ENCODE results near the gene ZDHHC22. TPM values are rescaled to one million over a fixed set of nuclear protein-coding genes. Genes with fewer than 3 reads are reported as not detected.

ZDHHC22 gene
- total RNA-seq, 1 donor, result not detected

DNA sequence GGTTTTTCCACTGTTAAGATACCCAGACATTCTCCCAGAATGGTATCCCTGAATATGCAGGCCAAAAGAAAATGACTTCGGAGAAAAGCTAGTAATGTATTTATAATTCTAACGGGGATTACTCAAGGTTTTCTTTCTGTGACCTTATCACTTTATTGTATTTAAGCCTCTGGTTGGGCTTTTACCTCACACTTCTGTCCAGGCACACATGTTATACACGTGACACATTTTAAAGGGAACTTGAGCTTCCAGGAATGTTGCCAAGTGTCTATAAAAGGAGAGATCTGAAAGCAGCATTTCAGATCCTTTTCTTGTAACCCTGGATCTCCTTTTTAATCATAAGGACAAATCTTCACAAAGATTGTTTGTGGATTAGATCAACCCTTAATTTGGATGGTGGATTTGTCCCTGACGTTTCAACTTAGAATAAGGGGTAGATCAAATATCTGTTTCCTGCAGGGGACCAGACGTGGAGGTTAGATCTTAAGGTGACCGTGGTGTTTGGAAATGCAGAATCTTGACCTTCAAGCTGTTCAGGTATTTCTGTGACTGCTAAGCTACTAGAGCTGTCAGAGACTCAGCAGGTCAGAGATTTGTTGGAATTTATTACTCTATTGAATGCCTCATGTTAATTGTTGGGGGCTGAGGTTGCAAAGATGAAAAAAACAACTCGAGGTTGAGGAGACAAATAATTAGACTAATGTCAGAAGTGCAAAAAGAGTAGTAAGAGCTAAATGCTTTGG is 42.0 kb downstream of the ZDHHC22 start:
- TF ChIP-seq, protein P1, sequence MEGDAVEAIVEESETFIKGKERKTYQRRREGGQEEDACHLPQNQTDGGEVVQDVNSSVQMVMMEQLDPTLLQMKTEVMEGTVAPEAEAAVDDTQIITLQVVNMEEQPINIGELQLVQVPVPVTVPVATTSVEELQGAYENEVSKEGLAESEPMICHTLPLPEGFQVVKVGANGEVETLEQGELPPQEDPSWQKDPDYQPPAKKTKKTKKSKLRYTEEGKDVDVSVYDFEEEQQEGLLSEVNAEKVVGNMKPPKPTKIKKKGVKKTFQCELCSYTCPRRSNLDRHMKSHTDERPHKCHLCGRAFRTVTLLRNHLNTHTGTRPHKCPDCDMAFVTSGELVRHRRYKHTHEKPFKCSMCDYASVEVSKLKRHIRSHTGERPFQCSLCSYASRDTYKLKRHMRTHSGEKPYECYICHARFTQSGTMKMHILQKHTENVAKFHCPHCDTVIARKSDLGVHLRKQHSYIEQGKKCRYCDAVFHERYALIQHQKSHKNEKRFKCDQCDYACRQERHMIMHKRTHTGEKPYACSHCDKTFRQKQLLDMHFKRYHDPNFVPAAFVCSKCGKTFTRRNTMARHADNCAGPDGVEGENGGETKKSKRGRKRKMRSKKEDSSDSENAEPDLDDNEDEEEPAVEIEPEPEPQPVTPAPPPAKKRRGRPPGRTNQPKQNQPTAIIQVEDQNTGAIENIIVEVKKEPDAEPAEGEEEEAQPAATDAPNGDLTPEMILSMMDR (IDR thresholded peaks at IDR 0.05; ENCODE audit: insufficient read depth, low read depth, low read length), result no peak
- H3K4me3 ChIP-seq (ENCODE audit: low read depth, low read length), result peak overlapping the region; percentile 100
- DNase-seq (ENCODE audit: low read depth), result peak; percentile 91

DNA sequence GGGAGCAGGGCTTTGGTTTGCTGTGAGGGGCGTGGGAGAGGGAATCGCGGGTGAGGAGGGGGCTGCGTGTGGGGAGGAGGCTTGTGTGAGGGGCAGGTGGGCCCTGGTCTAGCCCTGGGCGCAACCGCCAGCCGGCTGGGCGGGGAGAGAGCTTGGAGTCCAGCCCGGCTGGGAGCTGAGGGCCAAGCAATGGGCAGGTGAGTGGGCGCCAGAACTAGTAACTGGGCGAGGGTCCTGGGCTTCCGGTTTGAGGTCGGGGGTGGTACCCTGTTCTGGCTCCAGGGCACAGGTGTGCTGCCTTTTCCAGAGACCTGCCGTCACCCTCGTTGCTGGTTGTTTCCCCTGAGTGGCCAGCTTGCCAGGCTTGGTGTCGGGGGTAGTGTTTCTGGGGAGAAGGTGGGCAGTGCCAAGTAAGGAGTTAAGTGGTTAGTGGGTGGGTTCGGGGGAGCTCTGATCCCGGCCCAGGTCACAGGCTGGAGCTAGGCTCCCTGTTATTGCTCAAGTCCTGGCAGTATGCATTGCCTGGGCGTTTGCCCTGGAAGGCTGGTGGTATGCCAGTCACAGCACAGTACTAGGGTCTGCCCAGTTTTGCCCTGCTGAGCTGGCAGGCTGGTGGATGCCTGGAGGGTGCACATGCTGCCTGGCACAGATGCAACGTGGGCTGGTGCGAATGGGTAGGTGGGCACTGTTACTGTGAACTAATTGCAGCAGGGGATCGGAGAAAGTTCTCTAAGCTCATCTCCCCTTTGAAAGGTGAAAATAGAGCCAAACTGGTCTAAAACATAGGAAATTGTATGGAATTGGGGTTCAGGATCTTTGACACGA is 42.9 kb downstream of the ZDHHC22 start:
- TF ChIP-seq, protein P1 (IDR thresholded peaks at IDR 0.05; ENCODE audit: insufficient read depth, low read depth, low read length), result no peak
- DNase-seq (ENCODE audit: low read depth), result no peak
- H3K4me3 ChIP-seq (ENCODE audit: low read depth, low read length), result peak overlapping the region; percentile 100

DNA sequence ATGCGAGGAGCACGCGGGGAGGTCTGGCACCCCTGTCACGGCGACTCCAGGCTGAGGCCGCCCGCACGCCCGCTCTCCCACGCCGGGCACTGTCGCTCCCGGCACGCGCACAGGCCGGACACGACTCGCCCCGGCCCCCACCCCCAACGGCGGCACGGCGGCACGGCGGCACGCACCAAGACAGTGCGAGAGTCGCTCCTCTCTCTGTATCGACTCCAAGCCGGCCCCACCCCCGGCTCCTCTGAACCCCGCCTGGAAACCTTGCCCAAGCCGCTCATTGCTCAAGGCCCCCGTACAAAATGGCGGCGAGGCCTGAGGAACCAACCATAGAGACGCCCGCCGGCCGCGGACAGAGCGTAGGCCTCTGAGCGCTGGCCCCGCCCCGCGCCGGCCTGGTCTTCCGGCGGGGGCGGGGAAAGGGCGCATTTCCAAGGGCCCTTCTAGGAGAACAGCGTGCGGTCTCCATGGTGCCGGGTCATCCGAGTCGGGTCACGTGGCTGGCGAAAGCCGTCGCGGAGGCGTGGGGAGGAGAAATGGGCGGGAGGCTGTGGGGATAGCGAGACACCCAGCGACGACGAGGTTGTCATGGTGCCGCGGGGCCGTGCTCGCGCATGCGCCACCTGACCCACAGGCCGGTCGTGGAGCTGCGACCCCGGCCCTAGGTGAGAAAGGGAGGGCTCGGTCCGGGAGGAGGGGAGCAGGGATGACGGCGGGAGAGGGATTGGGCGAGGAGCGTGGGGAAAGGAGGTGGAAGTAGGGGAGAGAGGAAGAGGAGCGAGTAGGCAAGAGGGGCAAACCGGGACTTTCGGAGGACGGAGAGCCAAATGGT is 43.7 kb downstream of the ZDHHC22 start, which contains the start of gene CIPC:
TSS of gene CIPC (plus strand) at position 559 of the 829 bp plus-strand sequence. CDS start 7,451 bp downstream, outside the sequence.
- H3K4me3 ChIP-seq (ENCODE audit: low read depth, low read length), result peak within 1 kb of the TSS; percentile 100
- TF ChIP-seq, protein P1 (IDR thresholded peaks at IDR 0.05; ENCODE audit: insufficient read depth, low read depth, low read length), result no peak
- peak; percentile 99 for DNase-seq (ENCODE audit: low read depth)

DNA sequence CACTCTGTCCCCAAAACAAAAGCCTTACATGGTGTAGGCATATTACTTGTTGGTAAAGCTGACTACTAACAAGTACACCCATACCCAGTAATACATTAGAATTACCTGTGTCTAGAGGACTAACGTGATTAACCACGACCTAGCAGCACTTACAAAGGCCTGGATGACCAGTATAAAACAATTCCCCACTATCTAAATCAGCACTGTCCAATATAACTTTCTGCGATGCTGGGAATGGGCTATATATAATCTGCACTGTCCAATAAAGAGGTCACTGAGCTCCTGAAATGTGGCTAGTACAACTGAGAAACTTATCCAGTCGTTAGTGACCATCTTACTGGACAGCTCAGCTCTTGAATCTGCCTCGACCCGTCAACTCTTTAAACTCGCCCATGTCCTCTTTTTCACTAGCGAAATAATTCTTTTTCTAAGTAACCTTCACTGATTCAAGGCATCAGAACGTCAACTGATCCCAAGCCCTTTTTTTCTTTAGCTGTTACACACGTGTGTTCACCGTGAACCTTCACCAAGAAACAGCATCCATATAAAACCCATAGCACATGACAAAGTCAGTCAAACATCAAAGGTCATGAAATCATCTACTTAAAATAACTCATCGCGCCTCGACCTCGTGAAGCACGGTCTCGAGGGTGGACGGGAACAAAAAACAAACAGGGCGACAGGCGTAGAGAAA is 44.4 kb downstream of the ZDHHC22 start:
- DNase-seq (ENCODE audit: low read depth), result peak; percentile 57
- peak overlapping the region; percentile 72 for H3K4me3 ChIP-seq (ENCODE audit: low read depth, low read length)
- TF ChIP-seq, protein P1 (IDR thresholded peaks at IDR 0.05; ENCODE audit: insufficient read depth, low read depth, low read length), result no peak

DNA sequence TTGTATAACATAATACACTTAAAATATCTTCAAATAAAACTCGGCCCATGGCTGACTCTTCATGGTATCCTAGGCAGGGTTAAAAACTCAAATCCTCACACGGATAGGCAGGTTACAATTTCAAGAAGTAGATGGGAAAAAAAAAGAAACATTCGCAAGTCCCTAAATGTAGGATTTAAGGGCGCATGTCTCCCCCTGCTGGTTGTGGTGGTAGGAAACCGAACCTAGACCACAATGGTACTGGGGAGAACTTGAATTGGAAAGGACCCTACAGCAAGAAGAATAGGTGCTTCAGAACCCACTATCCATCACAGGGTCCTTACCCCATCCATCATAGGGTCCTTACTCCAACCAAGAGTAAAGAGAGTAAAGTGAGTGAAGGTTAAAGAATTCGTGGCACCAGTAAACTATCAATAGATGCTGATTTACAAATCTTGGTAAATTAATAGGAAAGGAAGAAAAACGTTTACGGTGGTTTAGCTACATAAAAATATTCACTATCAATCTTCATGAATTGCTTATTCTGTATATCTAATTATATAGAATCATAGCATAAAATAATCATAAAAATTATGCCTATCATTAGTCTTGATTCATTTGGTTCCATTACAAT is 46.8 kb downstream of the ZDHHC22 start:
- TF ChIP-seq, protein P1 (IDR thresholded peaks at IDR 0.05; ENCODE audit: insufficient read depth, low read depth, low read length), result peak; percentile 92
- peak; percentile 82 for DNase-seq (ENCODE audit: low read depth)
- no peak overlapping the region for H3K4me3 ChIP-seq (ENCODE audit: low read depth, low read length)

Measured in fibroblast of villous mesenchyme (primary cell).